Nephron (organoid): ENCODE results near the gene TEKT5.

ENCODE experiments used
- H3K27ac Mint-ChIP-seq, 3 experiments: 2 replicates each; pipeline ENCODE4 v1.8.0; 2020; ENCODE audit warnings: mixed read lengths in 3 of 3, mild to moderate bottlenecking in 2 of 3, moderate library complexity in 1 of 3
- H3K27me3 Mint-ChIP-seq: 2 replicates; pipeline ENCODE4 v1.8.0; 2021; ENCODE audit warnings: low read depth, mild to moderate bottlenecking, moderate library complexity, mixed read lengths
- H3K36me3 Mint-ChIP-seq: 2 replicates; pipeline ENCODE4 v1.8.0; 2020; ENCODE audit warnings: low read depth, mixed read lengths
- H3K4me1 Mint-ChIP-seq: 2 replicates; pipeline ENCODE4 v1.8.0; 2020; ENCODE audit warnings: mixed read lengths
- H3K4me3 Mint-ChIP-seq, 3 experiments: 2 replicates each; pipeline ENCODE4 v1.8.0; 2020; ENCODE audit warnings: mild to moderate bottlenecking in 3 of 3, mixed read lengths in 3 of 3, moderate library complexity in 2 of 3
- H3K9me3 Mint-ChIP-seq: 2 replicates; pipeline ENCODE4 v1.8.0; 2020; ENCODE audit warnings: mixed read lengths
- TF ChIP-seq, protein P1 (sequence below), 3 experiments: fragments of 200-600 bp; sonication (generic); IDR thresholded peaks; one replicate each; pipeline ENCODE4 v1.5.0; 2021; ENCODE audit warnings: antibody characterized with exemption in 3 of 3; ENCODE audit not compliant: unreplicated experiment in 3 of 3

TEKT5 gene

DNA sequence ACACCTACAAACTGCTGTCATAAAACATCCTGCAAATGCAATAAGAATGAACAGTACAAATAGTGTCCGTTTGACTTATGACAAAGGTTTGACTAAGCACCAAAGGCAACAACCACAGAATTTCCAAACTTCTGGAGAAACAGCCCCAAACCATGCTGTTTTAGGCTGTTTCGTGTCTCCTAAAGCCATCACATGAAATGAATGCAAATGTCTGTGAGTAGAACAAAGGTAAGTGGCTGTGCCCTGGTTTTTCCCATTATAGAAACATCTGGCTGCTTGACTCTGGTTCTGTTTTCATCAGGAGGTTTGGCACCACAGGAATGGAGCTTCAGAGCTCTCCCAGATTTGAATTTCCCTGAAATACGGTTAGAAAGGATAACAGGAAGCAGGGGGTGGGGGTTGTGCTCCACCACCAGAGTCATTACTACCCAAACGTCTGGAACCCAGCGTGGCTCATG lies 109.7 kb downstream of the TEKT5 start:
- H3K27ac Mint-ChIP-seq: peak overlapping the region in 1 of 3 experiments; percentile 52
- no peaks in the 10 kb centered on the region for H3K36me3 Mint-ChIP-seq
- no peaks in the 10 kb centered on the region for H3K9me3 Mint-ChIP-seq
- TF ChIP-seq, protein P1, sequence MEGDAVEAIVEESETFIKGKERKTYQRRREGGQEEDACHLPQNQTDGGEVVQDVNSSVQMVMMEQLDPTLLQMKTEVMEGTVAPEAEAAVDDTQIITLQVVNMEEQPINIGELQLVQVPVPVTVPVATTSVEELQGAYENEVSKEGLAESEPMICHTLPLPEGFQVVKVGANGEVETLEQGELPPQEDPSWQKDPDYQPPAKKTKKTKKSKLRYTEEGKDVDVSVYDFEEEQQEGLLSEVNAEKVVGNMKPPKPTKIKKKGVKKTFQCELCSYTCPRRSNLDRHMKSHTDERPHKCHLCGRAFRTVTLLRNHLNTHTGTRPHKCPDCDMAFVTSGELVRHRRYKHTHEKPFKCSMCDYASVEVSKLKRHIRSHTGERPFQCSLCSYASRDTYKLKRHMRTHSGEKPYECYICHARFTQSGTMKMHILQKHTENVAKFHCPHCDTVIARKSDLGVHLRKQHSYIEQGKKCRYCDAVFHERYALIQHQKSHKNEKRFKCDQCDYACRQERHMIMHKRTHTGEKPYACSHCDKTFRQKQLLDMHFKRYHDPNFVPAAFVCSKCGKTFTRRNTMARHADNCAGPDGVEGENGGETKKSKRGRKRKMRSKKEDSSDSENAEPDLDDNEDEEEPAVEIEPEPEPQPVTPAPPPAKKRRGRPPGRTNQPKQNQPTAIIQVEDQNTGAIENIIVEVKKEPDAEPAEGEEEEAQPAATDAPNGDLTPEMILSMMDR (IDR thresholded peaks at IDR 0.05; ENCODE audit: unreplicated experiment in 3 of 3): no peak
- H3K27me3 Mint-ChIP-seq: peaks cover 16% of the 10 kb centered on the region
- H3K4me3 Mint-ChIP-seq: no peak overlapping the region
- H3K4me1 Mint-ChIP-seq: peaks cover 29% of the 10 kb centered on the region

DNA sequence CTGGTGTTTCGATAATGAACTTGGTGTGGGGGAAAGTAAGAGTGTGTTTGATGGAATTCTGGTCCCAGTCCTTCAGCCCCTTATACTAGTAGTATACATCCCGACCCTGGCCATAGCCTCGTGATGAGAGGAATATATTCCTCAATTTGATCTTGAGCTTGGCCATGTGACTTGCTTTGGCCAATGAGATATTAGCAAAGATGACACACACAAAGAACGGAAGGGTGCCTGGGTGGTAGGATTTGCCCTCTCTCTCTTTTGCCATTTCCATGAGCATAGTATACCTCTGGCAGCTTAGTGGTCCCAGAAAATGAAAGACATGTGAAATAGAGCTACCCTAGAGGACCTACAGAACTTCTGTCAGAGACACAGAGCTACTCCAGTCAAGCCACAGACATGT lies 111.5 kb downstream of the TEKT5 start:
- no peaks in the 10 kb centered on the region for H3K9me3 Mint-ChIP-seq
- TF ChIP-seq, protein P1 (IDR thresholded peaks at IDR 0.05; ENCODE audit: unreplicated experiment in 3 of 3): no peak
- peak overlapping the region in 1 of 3 experiments; percentile 83 for H3K27ac Mint-ChIP-seq

DNA sequence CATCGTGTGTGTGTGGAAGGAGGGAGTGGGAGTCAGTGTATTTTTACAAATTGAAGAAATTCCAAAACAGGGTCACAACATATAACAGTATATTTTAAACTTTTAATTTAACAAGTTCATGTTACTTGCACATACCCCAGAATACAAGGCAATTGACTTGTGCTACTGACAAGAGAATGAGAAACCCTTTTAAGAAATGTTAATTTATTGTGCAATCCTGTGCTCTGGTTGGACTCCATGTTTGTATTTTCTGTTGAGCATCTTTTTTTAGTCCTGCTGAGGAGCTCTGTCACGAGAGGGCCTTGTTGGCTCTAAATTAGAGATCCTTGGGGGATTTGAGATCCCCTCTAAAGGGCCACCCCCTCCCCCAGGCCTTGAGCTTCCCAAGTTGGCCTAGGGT lies 113.2 kb downstream of the TEKT5 start:
- TF ChIP-seq, protein P1 (IDR thresholded peaks at IDR 0.05; ENCODE audit: unreplicated experiment in 3 of 3): no peak
- Mint-ChIP-seq H3K36me3 (no peaks in the 10 kb centered on the region), H3K4me3 (peak overlapping the region; percentile 89 to 93 (median 93)), H3K27me3 (peaks cover 12% of the 10 kb centered on the region), H3K9me3 (no peaks in the 10 kb centered on the region), H3K27ac (peak overlapping the region in 2 of 3 experiments; percentile 78 to 83), H3K4me1 (peaks cover 57% of the 10 kb centered on the region)

More for the DNA sequence above, 111.5 kb downstream of the TEKT5 start:
- Mint-ChIP-seq H3K4me1 (peaks cover 39% of the 10 kb centered on the region), H3K4me3 (peak overlapping the region in 1 of 3 experiments; percentile 72), H3K36me3 (no peaks in the 10 kb centered on the region), H3K27me3 (peaks cover 10% of the 10 kb centered on the region)

DNA sequence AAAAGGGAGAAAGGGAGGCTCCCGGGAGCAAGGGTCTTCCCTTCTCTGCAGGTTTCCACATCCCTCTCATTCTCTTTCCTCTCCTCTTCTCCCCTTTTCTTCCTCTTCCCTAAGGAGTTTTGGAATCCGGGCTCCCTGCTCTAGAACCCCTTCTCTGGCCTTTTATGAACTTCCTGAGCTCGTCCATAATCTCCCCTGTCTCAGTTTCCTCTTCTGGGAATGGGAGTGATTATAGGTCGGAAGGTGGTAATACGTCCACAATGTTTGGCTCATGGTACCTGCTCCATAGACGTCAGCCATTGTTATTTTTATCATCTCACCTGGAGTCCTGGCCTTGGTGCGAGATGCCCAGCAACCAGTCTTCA lies 113.9 kb downstream of the TEKT5 start:
- Mint-ChIP-seq H3K27me3 (peaks cover 12% of the 10 kb centered on the region), H3K4me1 (peaks cover 63% of the 10 kb centered on the region), H3K9me3 (no peaks in the 10 kb centered on the region), H3K4me3 (peak overlapping the region; percentile 89 to 93 (median 93)), H3K36me3 (no peaks in the 10 kb centered on the region), H3K27ac (peak overlapping the region in 2 of 3 experiments; percentile 78 to 83)
- TF ChIP-seq, protein P1 (IDR thresholded peaks at IDR 0.05; ENCODE audit: unreplicated experiment in 3 of 3): no peak

DNA sequence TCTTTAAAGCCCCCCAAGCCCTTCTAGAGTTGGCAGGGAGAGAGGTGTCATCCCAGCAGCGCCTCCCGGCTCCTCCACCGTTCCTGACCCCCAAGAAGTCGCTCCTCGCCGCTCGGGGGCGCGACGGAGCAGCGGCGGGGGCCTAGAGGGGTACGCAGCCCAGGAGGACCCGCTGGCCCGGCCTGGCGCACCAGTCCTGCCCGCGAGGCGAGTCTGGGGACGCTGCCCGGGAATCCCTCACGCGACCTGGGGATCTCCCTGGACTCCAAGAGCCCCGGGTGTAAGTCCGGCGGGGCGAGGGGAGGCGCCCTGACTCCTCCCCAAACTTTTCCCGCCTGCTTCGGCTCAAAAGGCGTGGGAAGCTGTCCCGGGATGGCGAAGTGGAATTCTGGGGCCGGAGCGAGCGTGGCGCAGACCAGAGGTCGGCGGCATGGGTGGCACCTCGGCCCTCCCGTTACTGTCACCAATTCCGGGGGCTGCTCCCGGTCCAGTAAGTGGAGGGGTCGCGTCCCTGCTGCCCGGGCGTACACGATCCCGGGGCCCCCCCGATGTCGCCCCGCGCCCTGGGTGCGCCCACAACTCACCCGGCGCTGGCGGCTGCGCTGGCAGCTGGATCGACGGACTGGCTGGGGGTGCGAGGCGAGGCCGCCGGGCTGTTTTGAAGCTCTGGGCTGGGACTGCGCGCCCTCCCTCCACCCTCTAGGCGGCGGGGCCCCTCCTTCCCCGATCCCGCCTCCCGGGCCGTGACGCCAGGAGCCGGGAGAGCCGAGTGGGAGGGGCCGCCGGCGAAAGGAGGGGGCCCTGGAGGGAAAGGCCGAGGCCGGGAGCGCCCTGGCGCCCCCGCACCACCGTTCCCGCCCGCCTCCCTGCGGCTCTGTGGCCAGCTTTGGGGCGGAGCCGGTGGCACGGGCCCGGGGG lies 114.5 kb downstream of the TEKT5 start, which contains the start of gene EMP2:
Gene EMP2 (minus strand): TSS at position 634 of the 918 bp plus-strand sequence. CDS start 32,981 bp downstream, outside the sequence.
- Mint-ChIP-seq H3K9me3 (no peaks in the 10 kb centered on the region), H3K27ac (peak within 1 kb of the TSS in 2 of 3 experiments; percentile 78 to 83), H3K4me1 (peaks cover 68% of the 10 kb centered on the region), H3K4me3 (peak within 1 kb of the TSS; percentile 89 to 95 (median 93)), H3K27me3 (peaks cover 12% of the 10 kb centered on the region), H3K36me3 (no peaks in the 10 kb centered on the region)
- TF ChIP-seq, protein P1 (IDR thresholded peaks at IDR 0.05; ENCODE audit: unreplicated experiment in 3 of 3): peak; percentile 21 to 35 (median 28)
